ENCODE measurements around the gene SMAD7.

DNA sequence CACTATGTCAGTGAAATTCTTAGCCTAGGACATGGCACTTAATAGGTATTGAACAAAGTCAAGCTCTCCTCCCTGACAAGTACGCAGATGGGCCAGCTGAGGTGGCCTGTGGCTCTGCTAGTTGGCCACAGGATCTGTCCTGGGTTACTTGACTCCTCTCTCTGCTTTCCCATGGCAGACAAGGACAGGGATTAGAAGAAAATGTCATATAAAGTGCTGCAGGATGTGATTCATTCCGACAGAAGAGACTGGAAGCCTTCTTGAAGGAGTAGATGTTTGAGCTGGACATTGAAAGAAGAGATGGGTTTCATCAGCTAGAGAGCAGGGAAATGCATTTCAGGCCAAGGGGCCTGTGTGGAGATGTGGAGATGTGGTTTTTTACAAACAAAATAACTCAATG, 46.7 kb downstream of the SMAD7 start:
- TF ChIP-seq, protein P1, sequence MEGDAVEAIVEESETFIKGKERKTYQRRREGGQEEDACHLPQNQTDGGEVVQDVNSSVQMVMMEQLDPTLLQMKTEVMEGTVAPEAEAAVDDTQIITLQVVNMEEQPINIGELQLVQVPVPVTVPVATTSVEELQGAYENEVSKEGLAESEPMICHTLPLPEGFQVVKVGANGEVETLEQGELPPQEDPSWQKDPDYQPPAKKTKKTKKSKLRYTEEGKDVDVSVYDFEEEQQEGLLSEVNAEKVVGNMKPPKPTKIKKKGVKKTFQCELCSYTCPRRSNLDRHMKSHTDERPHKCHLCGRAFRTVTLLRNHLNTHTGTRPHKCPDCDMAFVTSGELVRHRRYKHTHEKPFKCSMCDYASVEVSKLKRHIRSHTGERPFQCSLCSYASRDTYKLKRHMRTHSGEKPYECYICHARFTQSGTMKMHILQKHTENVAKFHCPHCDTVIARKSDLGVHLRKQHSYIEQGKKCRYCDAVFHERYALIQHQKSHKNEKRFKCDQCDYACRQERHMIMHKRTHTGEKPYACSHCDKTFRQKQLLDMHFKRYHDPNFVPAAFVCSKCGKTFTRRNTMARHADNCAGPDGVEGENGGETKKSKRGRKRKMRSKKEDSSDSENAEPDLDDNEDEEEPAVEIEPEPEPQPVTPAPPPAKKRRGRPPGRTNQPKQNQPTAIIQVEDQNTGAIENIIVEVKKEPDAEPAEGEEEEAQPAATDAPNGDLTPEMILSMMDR (IDR thresholded peaks at IDR 0.05 in 4 of 5, conservative IDR thresholded peaks at IDR 0.05 in 1 of 5), result no peak
- no peak for TF ChIP-seq POLR2A (IDR thresholded peaks at IDR 0.05)

All from gastrocnemius medialis (tissue), 4 donors.